ENCODE results near the gene MYCBP2.
"Not testable (repeated sequence)": the region's sequence is repeated elsewhere in the genome, so short reads cannot be mapped to it uniquely, and the experiment has no call there.

DNA sequence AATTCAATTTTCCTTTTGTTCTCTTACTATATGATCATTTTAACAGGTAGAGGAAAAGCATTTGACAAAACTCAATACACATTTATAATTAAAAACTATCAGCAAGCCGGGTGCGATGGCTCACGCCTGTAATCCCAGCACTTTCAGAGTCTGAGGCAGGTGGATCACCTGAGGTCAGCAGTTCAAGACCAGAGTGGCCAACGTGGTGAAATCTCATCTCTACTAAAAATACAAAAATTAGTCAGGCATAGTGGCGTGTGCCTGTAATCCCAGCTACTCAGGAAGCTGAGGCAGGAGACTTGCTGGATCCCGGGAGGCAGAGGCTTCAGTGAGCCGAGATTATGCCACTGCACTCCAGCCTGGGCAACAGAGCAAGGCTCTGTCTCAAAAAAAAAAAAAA lies 11.4 kb downstream of the MYCBP2 start:
- TF ChIP-seq ESRRA (IDR thresholded peaks at IDR 0.05; ENCODE audit: borderline replicate concordance, low read length); RCOR1 (IDR thresholded peaks at IDR 0.05; ENCODE audit: low read depth, low read length); FOSL2 (IDR thresholded peaks at IDR 0.05); FOSL2 (CRISPR knock-in tag; IDR thresholded peaks at IDR 0.05); RNF2 (IDR thresholded peaks at IDR 0.05; ENCODE audit: borderline replicate concordance, low read depth); MAFK (IDR thresholded peaks at IDR 0.05; ENCODE audit: partially characterized antibody); ZFP36 (IDR thresholded peaks at IDR 0.05; ENCODE audit: borderline replicate concordance, partially characterized antibody); POLR2A (IDR thresholded peaks at IDR 0.05; ENCODE audit: low read length): not testable (repeated sequence)
- TF ChIP-seq, protein P1, sequence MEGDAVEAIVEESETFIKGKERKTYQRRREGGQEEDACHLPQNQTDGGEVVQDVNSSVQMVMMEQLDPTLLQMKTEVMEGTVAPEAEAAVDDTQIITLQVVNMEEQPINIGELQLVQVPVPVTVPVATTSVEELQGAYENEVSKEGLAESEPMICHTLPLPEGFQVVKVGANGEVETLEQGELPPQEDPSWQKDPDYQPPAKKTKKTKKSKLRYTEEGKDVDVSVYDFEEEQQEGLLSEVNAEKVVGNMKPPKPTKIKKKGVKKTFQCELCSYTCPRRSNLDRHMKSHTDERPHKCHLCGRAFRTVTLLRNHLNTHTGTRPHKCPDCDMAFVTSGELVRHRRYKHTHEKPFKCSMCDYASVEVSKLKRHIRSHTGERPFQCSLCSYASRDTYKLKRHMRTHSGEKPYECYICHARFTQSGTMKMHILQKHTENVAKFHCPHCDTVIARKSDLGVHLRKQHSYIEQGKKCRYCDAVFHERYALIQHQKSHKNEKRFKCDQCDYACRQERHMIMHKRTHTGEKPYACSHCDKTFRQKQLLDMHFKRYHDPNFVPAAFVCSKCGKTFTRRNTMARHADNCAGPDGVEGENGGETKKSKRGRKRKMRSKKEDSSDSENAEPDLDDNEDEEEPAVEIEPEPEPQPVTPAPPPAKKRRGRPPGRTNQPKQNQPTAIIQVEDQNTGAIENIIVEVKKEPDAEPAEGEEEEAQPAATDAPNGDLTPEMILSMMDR (IDR thresholded peaks at IDR 0.05), result not testable (repeated sequence)
- TF ChIP-seq, protein P2, sequence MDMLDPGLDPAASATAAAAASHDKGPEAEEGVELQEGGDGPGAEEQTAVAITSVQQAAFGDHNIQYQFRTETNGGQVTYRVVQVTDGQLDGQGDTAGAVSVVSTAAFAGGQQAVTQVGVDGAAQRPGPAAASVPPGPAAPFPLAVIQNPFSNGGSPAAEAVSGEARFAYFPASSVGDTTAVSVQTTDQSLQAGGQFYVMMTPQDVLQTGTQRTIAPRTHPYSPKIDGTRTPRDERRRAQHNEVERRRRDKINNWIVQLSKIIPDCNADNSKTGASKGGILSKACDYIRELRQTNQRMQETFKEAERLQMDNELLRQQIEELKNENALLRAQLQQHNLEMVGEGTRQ (IDR thresholded peaks at IDR 0.05), result not testable (repeated sequence)
